Naive thymus-derived CD8-positive, alpha-beta T cell (primary cell): ENCODE data around the gene SLC52A1. TPM values are rescaled to one million over a fixed set of nuclear protein-coding genes. Genes with fewer than 3 reads are reported as not detected.

Source experiments
- ATAC-seq, 2 donors: fragments of 150-1000 bp; cut with Tn5 transposase in 1 of 2; sonication (Bioruptor Pico), chemical (Tn5 transposase) in 1 of 2; 1 replicate in 1 of 2; 2 replicates in 1 of 2; pipeline ENCODE4 v1.10.0; 2021; ENCODE audit warnings: mild to moderate bottlenecking in 2 of 2, moderate library complexity in 2 of 2
- POLR2A ChIA-PET: fragments of 350-600 bp; sonication (Branson Sonifier 250); formaldehyde crosslinking; loops from one replicate; lab custom pipeline; 2021; ENCODE audit warnings: antibody characterized with exemption; lab: Charles Lee
- DNase-seq, 10 donors: peaks; one replicate each; pipeline versions ENCODE4 v3.0.0 to v3.0.0-alpha.2; 2020 to 2022
- H3K27ac Mint-ChIP-seq, 10 donors: one replicate each; pipeline ENCODE4 v1.8.0; 2020 to 2022; ENCODE audit warnings: mild to moderate bottlenecking in 10 of 10, mixed read lengths in 10 of 10, moderate library complexity in 4 of 10, inconsistent platforms in 1 of 10
- H3K27me3 Mint-ChIP-seq, 5 donors: one replicate each; pipeline ENCODE4 v1.8.0; 2021 to 2022; ENCODE audit warnings: mixed read lengths in 5 of 5
- H3K36me3 Mint-ChIP-seq, 3 donors: one replicate each; pipeline ENCODE4 v1.8.0; 2020 to 2022; ENCODE audit warnings: mixed read lengths in 3 of 3, mild to moderate bottlenecking in 2 of 3, inconsistent platforms in 1 of 3
- H3K4me1 Mint-ChIP-seq, 4 donors: one replicate each; pipeline ENCODE4 v1.8.0; 2021 to 2022; ENCODE audit warnings: mixed read lengths in 4 of 4
- H3K4me3 Mint-ChIP-seq, 10 donors: one replicate each; pipeline ENCODE4 v1.8.0; 2020 to 2022; ENCODE audit warnings: mild to moderate bottlenecking in 10 of 10, mixed read lengths in 10 of 10, moderate library complexity in 6 of 10, inconsistent platforms in 1 of 10
- H3K9me3 Mint-ChIP-seq, 9 donors: one replicate each; pipeline ENCODE4 v1.8.0; 2020 to 2022; ENCODE audit warnings: mixed read lengths in 9 of 9, mild to moderate bottlenecking in 3 of 9, inconsistent platforms in 1 of 9, moderate library complexity in 1 of 9
- polyA plus RNA-seq, 3 donors: library from polyadenylated mRNA; unstranded; fragments of 300-500 nt; fragmentation: Illumina TruSeq; gene quantifications; one replicate each; pipeline ENCODE4 v1.2.3, GENCODE V29; 2021
- total RNA-seq, 8 experiments: library from RNA in 2 of 8; stranded (reverse) in 2 of 8; gene quantifications; one replicate each; pipeline ENCODE4 v1.2.3 and lab custom pipeline; 2021 to 2026

The SLC52A1 gene
- total and polyA plus RNA-seq, 5 experiments from 2014 or later: 0.25 TPM; not detected in 4

DNA sequence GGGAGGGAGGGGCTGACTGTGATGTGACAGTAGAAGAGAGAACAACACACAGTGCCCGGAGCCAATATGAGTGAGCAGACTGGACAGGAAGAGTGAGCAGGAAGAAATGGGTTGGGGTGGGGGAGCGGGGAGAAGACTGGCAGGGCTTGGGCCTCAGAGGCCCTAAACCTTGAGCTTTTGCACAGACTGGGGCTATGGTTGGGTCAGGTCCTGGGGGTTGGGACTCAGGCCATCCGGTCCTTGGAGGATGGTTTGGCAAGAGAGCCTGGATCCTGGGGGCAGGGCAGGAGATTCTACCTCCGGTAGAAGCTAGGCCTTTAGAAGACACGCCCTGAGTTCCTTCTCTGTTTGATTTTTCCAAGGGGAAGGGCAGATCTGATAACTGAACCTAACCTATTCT lies 48.8 kb downstream of the SLC52A1 start:
- Mint-ChIP-seq H3K36me3 (peaks cover 0 to 33% (median 0%) of the 10 kb centered on the region in 3 donors), H3K4me3 (peak overlapping the region; percentile 83 to 97 (median 91)), H3K27me3 (no peaks in the 10 kb centered on the region), H3K9me3 (no peaks in the 10 kb centered on the region), H3K27ac (peak overlapping the region; percentile 84 to 97 (median 94)), H3K4me1 (peaks cover 28 to 53% (median 45%) of the 10 kb centered on the region in 4 donors)
- DNase-seq (peak in 1 of 10 donors; percentile 42), ATAC-seq (no peak)
- POLR2A ChIA-PET: interaction anchor here (0.6 to 5.7 kb wide), 12 partner anchors 9 to 86 kb away, joined by 3 to 42 read pairs (median 4); partner anchors contain the start of genes INCA1, KIF1C, PFN1 and RNF167

Other genes starting within 250 kb of the SLC52A1 start
- gene VMO1, start 249.1 kb downstream of the SLC52A1 start, total RNA-seq: under 1 TPM in 1 of 2 experiments, not detected in 1; 0.60 TPM
- not detected for gene VMO1, start 249.1 kb downstream of the SLC52A1 start, polyA plus RNA-seq
- gene GLTPD2, start 246.5 kb downstream of the SLC52A1 start, total RNA-seq: not detected
- under 1 TPM; 0.36 to 0.39 (median 0.39) TPM for gene GLTPD2, start 246.5 kb downstream of the SLC52A1 start, polyA plus RNA-seq
- gene PSMB6, start 239.3 kb downstream of the SLC52A1 start, total RNA-seq: 10 to 100 TPM; 56.5 to 61.6 TPM
- 100 to 1,000 TPM; 211 to 282 (median 256) TPM for gene PSMB6, start 239.3 kb downstream of the SLC52A1 start, polyA plus RNA-seq
- gene PLD2, start 228.3 kb downstream of the SLC52A1 start, total RNA-seq: 10 to 100 TPM; 21.4 to 27.9 TPM
- gene PLD2, start 228.3 kb downstream of the SLC52A1 start, polyA plus RNA-seq: 1 to 10 TPM; 1.1 to 1.9 (median 1.9) TPM
- 100 to 1,000 TPM; 110 to 117 TPM for gene MINK1, start 202.1 kb downstream of the SLC52A1 start, total RNA-seq
- gene MINK1, start 202.1 kb downstream of the SLC52A1 start, polyA plus RNA-seq: 10 to 100 TPM in 1 of 3 donors, 1 to 10 TPM in 2; 4.1 to 12.9 (median 8.1) TPM
- gene C17orf107, start 135.9 kb downstream of the SLC52A1 start, total RNA-seq: 1 to 10 TPM; 5.7 TPM
- 1 to 10 TPM; 1.5 to 1.8 (median 1.6) TPM for gene C17orf107, start 135.9 kb downstream of the SLC52A1 start, polyA plus RNA-seq
- 1 to 10 TPM in 1 of 2 experiments, under 1 TPM in 1; 0.94 to 1.3 TPM for gene CHRNE, start 132.3 kb downstream of the SLC52A1 start, total RNA-seq
- gene CHRNE, start 132.3 kb downstream of the SLC52A1 start, polyA plus RNA-seq: under 1 TPM; 0.19 to 0.58 (median 0.20) TPM
- gene GP1BA, start 103.1 kb downstream of the SLC52A1 start, total RNA-seq: not detected
- gene GP1BA, start 103.1 kb downstream of the SLC52A1 start, polyA plus RNA-seq: under 1 TPM in 2 of 3 donors, not detected in 1; 0.08 to 0.13 TPM
- gene SLC25A11, start 95.4 kb downstream of the SLC52A1 start, total RNA-seq: 10 to 100 TPM; 42.5 to 45.0 TPM
- gene SLC25A11, start 95.4 kb downstream of the SLC52A1 start, polyA plus RNA-seq: 10 to 100 TPM; 75.3 to 78.6 (median 77.6) TPM
- 100 to 1,000 TPM; 143 to 145 TPM for gene RNF167, start 95.2 kb downstream of the SLC52A1 start, total RNA-seq
- gene RNF167, start 95.2 kb downstream of the SLC52A1 start, polyA plus RNA-seq: 10 to 100 TPM; 30.3 to 50.0 (median 32.2) TPM
- gene PFN1, start 86.9 kb downstream of the SLC52A1 start, total RNA-seq: 100 to 1,000 TPM; 486 to 497 TPM
- gene PFN1, start 86.9 kb downstream of the SLC52A1 start, polyA plus RNA-seq: 1,000 to 10,000 TPM; 1,824 to 2,067 (median 1,870) TPM
- gene ENO3, start 84.3 kb downstream of the SLC52A1 start, total RNA-seq: 10 to 100 TPM; 35.2 to 36.7 TPM
- gene ENO3, start 84.3 kb downstream of the SLC52A1 start, polyA plus RNA-seq: 1 to 10 TPM; 1.5 to 3.0 (median 1.8) TPM
- gene SPAG7, start 67.6 kb downstream of the SLC52A1 start, total RNA-seq: 10 to 100 TPM; 50.5 to 52.6 TPM
- 100 to 1,000 TPM; 122 to 131 (median 129) TPM for gene SPAG7, start 67.6 kb downstream of the SLC52A1 start, polyA plus RNA-seq
- 10 to 100 TPM; 56.1 to 58.7 TPM for gene CAMTA2, start 47.8 kb downstream of the SLC52A1 start, total RNA-seq
- 10 to 100 TPM in 1 of 3 donors, 1 to 10 TPM in 2; 4.1 to 18.9 (median 6.3) TPM for gene CAMTA2, start 47.8 kb downstream of the SLC52A1 start, polyA plus RNA-seq
- gene INCA1, start 37.9 kb downstream of the SLC52A1 start, total RNA-seq: under 1 TPM in 1 of 2 experiments, not detected in 1; 0.26 TPM
- gene INCA1, start 37.9 kb downstream of the SLC52A1 start, polyA plus RNA-seq: under 1 TPM in 1 of 3 donors, not detected in 2; 0.23 TPM
- gene KIF1C, start 37.5 kb downstream of the SLC52A1 start, total RNA-seq: 10 to 100 TPM; 20.8 to 21.1 TPM
- 1 to 10 TPM; 2.6 to 3.0 (median 3.0) TPM for gene KIF1C, start 37.5 kb downstream of the SLC52A1 start, polyA plus RNA-seq
- gene ZFP3, start 43.0 kb upstream of the SLC52A1 start, total RNA-seq: 10 to 100 TPM; 12.6 to 12.7 TPM
- 1 to 10 TPM in 2 of 3 donors, under 1 TPM in 1; 0.51 to 2.1 (median 1.6) TPM for gene ZFP3, start 43.0 kb upstream of the SLC52A1 start, polyA plus RNA-seq
- gene ZNF232, start 76.5 kb upstream of the SLC52A1 start, total RNA-seq: 10 to 100 TPM; 14.0 to 18.9 TPM
- gene ZNF232, start 76.5 kb upstream of the SLC52A1 start, polyA plus RNA-seq: 1 to 10 TPM; 6.0 to 10.0 (median 7.3) TPM
- gene USP6, start 80.6 kb upstream of the SLC52A1 start, total RNA-seq: under 1 TPM; 0.33 to 0.39 TPM
- under 1 TPM; 0.02 to 0.06 (median 0.05) TPM for gene USP6, start 80.6 kb upstream of the SLC52A1 start, polyA plus RNA-seq
- 10 to 100 TPM; 32.4 to 32.5 TPM for gene ZNF594, start 156.4 kb upstream of the SLC52A1 start, total RNA-seq
- 1 to 10 TPM; 1.7 to 3.3 (median 3.3) TPM for gene ZNF594, start 156.4 kb upstream of the SLC52A1 start, polyA plus RNA-seq
- 1 to 10 TPM; 2.3 to 2.8 TPM for gene SCIMP, start 199.4 kb upstream of the SLC52A1 start, total RNA-seq
- under 1 TPM; 0.11 to 0.72 (median 0.22) TPM for gene SCIMP, start 199.4 kb upstream of the SLC52A1 start, polyA plus RNA-seq
- gene RABEP1, start 246.9 kb upstream of the SLC52A1 start, total RNA-seq: 10 to 100 TPM; 57.3 to 58.6 TPM
- 10 to 100 TPM; 23.5 to 32.7 (median 31.3) TPM for gene RABEP1, start 246.9 kb upstream of the SLC52A1 start, polyA plus RNA-seq